Heart right ventricle (tissue), 16 donors: ENCODE data around the gene SEMA3C. TPM values are rescaled to one million over a fixed set of nuclear protein-coding genes. Genes with fewer than 3 reads are reported as not detected.

ENCODE experiments used
- ATAC-seq, 8 donors: fragments of 200-7000 bp; cut with Tn5 transposase; one replicate each; pipeline ENCODE4 v1.9.1; 2020; ENCODE audit warnings: mild to moderate bottlenecking in 8 of 8, moderate library complexity in 8 of 8, moderate number of reproducible peaks in 1 of 8
- DNase-seq, 2 donors: peaks; one replicate each; pipeline ENCODE4 v3.0.0-alpha.2; 2020
- H3K27ac ChIP-seq, 10 donors: fragments of 200-600 bp; sonication (generic) in 2 of 10; one replicate each; pipeline versions ENCODE4 v1.5.0 to v1.8.0; 2020 to 2022; ENCODE audit warnings: mild to moderate bottlenecking in 3 of 10
- H3K27me3 ChIP-seq, 7 donors: fragments of 200-600 bp; one replicate each; pipeline ENCODE4 v1.8.0; 2021 to 2022; ENCODE audit warnings: mild to moderate bottlenecking in 2 of 7
- H3K36me3 ChIP-seq, 9 donors: fragments of 200-600 bp; sonication (generic) in 1 of 9; one replicate each; pipeline versions ENCODE4 v1.5.0 to v1.8.0; 2020 to 2022; ENCODE audit warnings: mild to moderate bottlenecking in 2 of 9
- H3K4me1 ChIP-seq, 9 donors: fragments of 200-600 bp; sonication (generic) in 1 of 9; one replicate each; pipeline versions ENCODE4 v1.5.0 to v1.8.0; 2020 to 2022; ENCODE audit warnings: mild to moderate bottlenecking in 4 of 9
- H3K4me3 ChIP-seq, 10 donors: fragments of 200-600 bp; sonication (generic) in 2 of 10; one replicate each; pipeline versions ENCODE4 v1.5.0 to v1.8.0; 2020 to 2022; ENCODE audit warnings: mild to moderate bottlenecking in 7 of 10, moderate library complexity in 2 of 10
- H3K9me3 ChIP-seq, 11 donors: fragments of 200-600 bp in 10 of 11; sonication (generic) in 2 of 11; one replicate each; pipeline versions ENCODE4 v1.5.0 to v1.8.0; 2013 to 2022; ENCODE audit warnings: mild to moderate bottlenecking in 2 of 11, control low read depth in 1 of 11, moderate library complexity in 1 of 11
- CTCF ChIP-seq, 9 donors: fragments of 200-600 bp; sonication (generic) in 2 of 9; IDR thresholded peaks; one replicate each; pipeline versions ENCODE4 v1.5.0 to v1.8.0; 2021 to 2022; ENCODE audit warnings: antibody characterized with exemption in 9 of 9, mild to moderate bottlenecking in 5 of 9, moderate library complexity in 1 of 9
- WGBS, 2 donors: extraction: QIAGEN DNeasy Blood & Tissue Kit; methylation state at CpG; one replicate each; pipeline ENCODE4 v1.1.7; 2013; ENCODE audit warnings: inconsistent platforms in 1 of 2; 5-methylcytosine and 5-hydroxymethylcytosine counted together
- intact Hi-C, 10 donors: fragments of 100-400 bp; cut with DNase I; formaldehyde crosslinking; loops; one replicate each; pipeline versions ENCODE4 v1.11.1 to v1.14.2; 2022
- polyA plus RNA-seq, 2 donors: library from polyadenylated mRNA; stranded (reverse); fragments of 200-250 nt; gene quantifications; one replicate each; pipeline ENCODE4 v1.2.3, GENCODE V29; 2013
- total RNA-seq, 10 donors: library from RNA; stranded (reverse); fragmentation: NEBNext Ultra II Directional in 3 of 10; extraction: Animal tissue kit (Norgen Biotek cat#: 25700) in 3 of 10; gene quantifications; one replicate each; pipeline versions ENCODE4 v1.2.1 to v1.2.4, GENCODE V29; 2021 to 2023
- donor health status: Arrhythmogenic right ventricular cardiomyopathy.
- donor health status: ischemic (EF 13 %, LVEDD 7.1; RV severe dilation, severe dysfunction).
- donor health status: healthy with polysubstance abuse.
- donor health status: DM: no; HTN: yes; CAD: no.
- donor health status: DM: no; HTN: no; CAD: no.
- donor health status: ischemic (EF 25% LVEDD 6.9; RV normal size, moderate dysfunction).
- donor health status: ischemic (EF 25% LVEDD 5.7; RV mildly dilated, moderate dysfunction).
- donor health status: healthy.
- donor health status: DM: yes; HTN: yes; CAD: no.
- donor health status: Ischemic cardiomyopathy.
- donor health status: ischemic (EF 35%, LVEDD 5.7; RV mildly dilated, moderate dysfunction).
- donor health status: nonischemic (EF 11% LVEDD 7.7; RV severe dilation, severe dysfunction).
- donor health status: DM: yes; HTN: yes; CAD: no.
- donor health status: PGD.
- donor health status: ischemic (EF 29% LVEDD 5.4; RV normal size, mild dysfunction).
- donor health status: nonischemic (EF 23%, LVEDD 6.1; RV moderate dilation, normal function).

SEMA3C gene
- total and polyA plus RNA-seq, 12 donors = 14.5 to 83.2 (median 57.3) TPM

GRCh38 chr7:80790877-80791276 lies 128.0 kb downstream of the SEMA3C start:
- Histone ChIP-seq H3K9me3 (no peaks in the 10 kb centered on the region), H3K27ac (peak overlapping the region; percentile 32 to 83 (median 63)), H3K27me3 (no peaks in the 10 kb centered on the region), H3K4me3 (no peak overlapping the region), H3K36me3 (peaks cover 0 to 17% (median 0%) of the 10 kb centered on the region in 9 donors), H3K4me1 (peaks cover 0 to 38% (median 19%) of the 10 kb centered on the region in 9 donors)
- intact Hi-C loops = loop anchor here in 2 of 10 donors (10.0 kb wide), 2 partner anchors 56 to 124 kb away; partner anchors contain the start of gene SEMA3C (in 1 of the 2)
- no peak for TF ChIP-seq CTCF (IDR thresholded peaks at IDR 0.05)
- peak; percentile 74 to 96 (median 90) for ATAC-seq
- DNase-seq = peak; percentile 18 to 54
- WGBS, 2 donors = 33 to 38% methylated on average over 4 of the region's 4 CpGs

- no peak for DNase-seq
- WGBS, 2 donors = 45 to 59% methylated on average over 1 of the region's 1 CpG
- Histone ChIP-seq H3K9me3 (no peaks in the 10 kb centered on the region), H3K4me3 (no peak overlapping the region), H3K4me1 (peaks cover 0 to 37% (median 23%) of the 10 kb centered on the region in 9 donors), H3K36me3 (peaks cover 0 to 6% (median 0%) of the 10 kb centered on the region in 9 donors), H3K27me3 (no peaks in the 10 kb centered on the region), H3K27ac (no peak overlapping the region)
- no peak for TF ChIP-seq CTCF (IDR thresholded peaks at IDR 0.05)
- intact Hi-C loops = loop anchor here in 4 of 10 donors (10.0 kb wide), 1 partner anchor 127 kb away; the partner anchor contains the start of gene SEMA3C (in 4 of the 4)
- no peak for ATAC-seq
Observed at GRCh38 chr7:80787721-80788120, 131.1 kb downstream of the SEMA3C start.

GRCh38 chr7:80785961-80786536 lies 132.8 kb downstream of the SEMA3C start:
- H3K27me3 ChIP-seq = no peaks in the 10 kb centered on the region
- H3K27ac ChIP-seq = no peak overlapping the region
- no peak for ATAC-seq
- peaks cover 4 to 37% (median 27%) of the 10 kb centered on the region in 9 donors for H3K4me1 ChIP-seq
- DNase-seq = no peak
- peaks cover 0 to 6% (median 0%) of the 10 kb centered on the region in 9 donors for H3K36me3 ChIP-seq
- TF ChIP-seq CTCF (IDR thresholded peaks at IDR 0.05) = no peak
- intact Hi-C loops = loop anchor here in 4 of 10 donors (10.0 kb wide), 1 partner anchor 129 kb away; the partner anchor contains the start of gene SEMA3C (in 4 of the 4)
- 94 to 97% methylated on average over 3 of the region's 3 CpGs for WGBS, 2 donors
- H3K4me3 ChIP-seq = no peak overlapping the region
- no peaks in the 10 kb centered on the region for H3K9me3 ChIP-seq

- Histone ChIP-seq H3K27me3 (no peaks in the 10 kb centered on the region), H3K4me1 (peaks cover 4 to 37% (median 28%) of the 10 kb centered on the region in 9 donors), H3K9me3 (no peaks in the 10 kb centered on the region), H3K36me3 (peaks cover 0 to 6% (median 0%) of the 10 kb centered on the region in 9 donors), H3K4me3 (no peak overlapping the region), H3K27ac (peak overlapping the region in 2 of 10 donors; percentile 1)
- intact Hi-C loops = loop anchor here in 4 of 10 donors (10.0 kb wide), 1 partner anchor 130 kb away; the partner anchor contains the start of gene SEMA3C (in 4 of the 4)
- no peak for TF ChIP-seq CTCF (IDR thresholded peaks at IDR 0.05)
- no peak for ATAC-seq
- DNase-seq = no peak
Observed at GRCh38 chr7:80785276-80785675, 133.6 kb downstream of the SEMA3C start.
